ENCODE data around the gene CADPS. TPM values are rescaled to one million over a fixed set of nuclear protein-coding genes. Genes with fewer than 3 reads are reported as not detected.

The CADPS gene
- polyA plus RNA-seq, 1 donor (not counting 4 experiments of a cell fraction or from before 2014, with no cell fraction given): not detected

- dilution Hi-C loops (cut with MboI; ENCODE audit: extremely low pct_ligation_motif_present, low sequenced_read_pairs): no loop called here
- FAIRE-seq: no peak
- Histone ChIP-seq H4K20me1 (ENCODE audit: control insufficient read depth, extremely low read depth, insufficient read depth, low read length) (no peaks in the 10 kb centered on the region), H2AFZ (ENCODE audit: control insufficient read depth, low read length) (no peak overlapping the region), H3K27me3 (ENCODE audit: control insufficient read depth, extremely low read depth, insufficient read depth, low read length) (peaks cover 12% of the 10 kb centered on the region), H3K4me2 (ENCODE audit: control insufficient read depth, extremely low read depth, insufficient read depth, low read depth, low read length) (no peak overlapping the region), H3K9ac (ENCODE audit: control insufficient read depth, extremely low read depth, insufficient read depth, low read length) (no peak overlapping the region), H3K4me1 (ENCODE audit: control insufficient read depth, extremely low read depth, insufficient read depth, low read length) (no peaks in the 10 kb centered on the region), H3K4me3 (ENCODE audit: control insufficient read depth in 2 of 3, extremely low read depth in 1 of 3, insufficient read depth in 2 of 3, low read depth in 1 of 3, low read length in 3 of 3) (no peak overlapping the region), H3K9me1 (ENCODE audit: control insufficient read depth, extremely low read depth, insufficient read depth, low read length) (no peaks in the 10 kb centered on the region), H3K79me2 (ENCODE audit: control insufficient read depth, insufficient read depth, low read length) (no peaks in the 10 kb centered on the region), H3K27ac (ENCODE audit: control insufficient read depth, insufficient read depth, low read length) (no peak overlapping the region), H3K9me3 (ENCODE audit: control insufficient read depth, low read depth, low read length) (no peaks in the 10 kb centered on the region), H3K36me3 (ENCODE audit: control insufficient read depth in 2 of 2, extremely low read depth in 1 of 2, insufficient read depth in 2 of 2, low read length in 2 of 2) (no peaks in the 10 kb centered on the region)
- TF ChIP-seq EZH2 (IDR thresholded peaks at IDR 0.05; ENCODE audit: low read length) (no peak), CTCF (optimal IDR thresholded peaks at IDR 0.05 in 1 of 3, IDR thresholded peaks at IDR 0.05 in 1 of 3, conservative IDR thresholded peaks at IDR 0.05 in 1 of 3; ENCODE audit: extremely low read depth in 1 of 3, insufficient read depth in 2 of 3, low read length in 3 of 3) (no peak)
- DNase-seq (ENCODE audit: low read depth, low spot score): no peak
These were observed 421.8 kb downstream of the CADPS start for GRCh38 chr3:62453448-62453847.

- no peak overlapping the region for H3K4me3 ChIP-seq (ENCODE audit: control insufficient read depth in 2 of 3, extremely low read depth in 1 of 3, insufficient read depth in 2 of 3, low read depth in 1 of 3, low read length in 3 of 3)
- no peaks in the 10 kb centered on the region for H3K9me1 ChIP-seq (ENCODE audit: control insufficient read depth, extremely low read depth, insufficient read depth, low read length)
- no peaks in the 10 kb centered on the region for H3K36me3 ChIP-seq (ENCODE audit: control insufficient read depth in 2 of 2, extremely low read depth in 1 of 2, insufficient read depth in 2 of 2, low read length in 2 of 2)
- H3K27ac ChIP-seq (ENCODE audit: control insufficient read depth, insufficient read depth, low read length): no peak overlapping the region
- no peaks in the 10 kb centered on the region for H4K20me1 ChIP-seq (ENCODE audit: control insufficient read depth, extremely low read depth, insufficient read depth, low read length)
- H3K79me2 ChIP-seq (ENCODE audit: control insufficient read depth, insufficient read depth, low read length): no peaks in the 10 kb centered on the region
- H2AFZ ChIP-seq (ENCODE audit: control insufficient read depth, low read length): no peak overlapping the region
- peaks cover 12% of the 10 kb centered on the region for H3K27me3 ChIP-seq (ENCODE audit: control insufficient read depth, extremely low read depth, insufficient read depth, low read length)
- H3K4me2 ChIP-seq (ENCODE audit: control insufficient read depth, extremely low read depth, insufficient read depth, low read depth, low read length): no peak overlapping the region
- no peak overlapping the region for H3K9ac ChIP-seq (ENCODE audit: control insufficient read depth, extremely low read depth, insufficient read depth, low read length)
- H3K9me3 ChIP-seq (ENCODE audit: control insufficient read depth, low read depth, low read length): no peaks in the 10 kb centered on the region
- DNase-seq (ENCODE audit: low read depth, low spot score) (no peak), FAIRE-seq (no peak)
- TF ChIP-seq CTCF (optimal IDR thresholded peaks at IDR 0.05 in 1 of 3, IDR thresholded peaks at IDR 0.05 in 1 of 3, conservative IDR thresholded peaks at IDR 0.05 in 1 of 3; ENCODE audit: extremely low read depth in 1 of 3, insufficient read depth in 2 of 3, low read length in 3 of 3): no peak
- no peak for TF ChIP-seq EZH2 (IDR thresholded peaks at IDR 0.05; ENCODE audit: low read length)
- no peaks in the 10 kb centered on the region for H3K4me1 ChIP-seq (ENCODE audit: control insufficient read depth, extremely low read depth, insufficient read depth, low read length)
- dilution Hi-C loops (cut with MboI; ENCODE audit: extremely low pct_ligation_motif_present, low sequenced_read_pairs): no loop called here
These were observed 423.9 kb downstream of the CADPS start for GRCh38 chr3:62451211-62451887.
